ENCODE data around the gene CHPF2.

CHPF2 gene

DNA sequence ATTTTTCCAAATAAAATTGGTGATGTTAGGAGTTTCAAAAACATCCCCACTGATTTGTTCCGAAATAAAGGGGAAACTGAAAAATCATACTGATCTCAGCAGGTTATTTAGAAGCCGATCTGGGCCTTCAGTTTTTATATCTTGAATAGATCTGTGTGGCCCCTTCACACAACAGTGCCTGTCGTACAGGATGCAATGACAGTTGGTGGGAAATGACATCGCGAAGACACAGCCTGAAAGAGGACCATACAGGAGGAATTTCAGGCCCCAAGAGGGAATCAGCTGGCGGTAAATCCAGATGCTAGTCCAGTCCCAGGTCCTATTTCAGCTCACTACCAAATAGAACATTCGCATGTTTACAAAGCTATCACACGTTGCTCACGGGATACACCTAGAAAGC lies 25.0 kb upstream of the CHPF2 start:
- H3K9me3 ChIP-seq (ENCODE audit: control insufficient read depth, insufficient read depth, low read depth, low read length) = no peaks in the 10 kb centered on the region
- H3K4me3 ChIP-seq (ENCODE audit: low read depth, low read length) = no peak overlapping the region
- ChIA-PET POLR2A (interaction anchor here (3.6 kb wide), 1 partner anchor 20 kb away, joined by 15 read pairs; the partner anchor contains the start of gene ABCF2), CTCF (interaction anchor here (0.6 to 1.4 kb wide), 3 partner anchors 30 to 39 kb away, joined by 3 to 11 read pairs (median 6); partner anchors contain the start of gene GBX1)
- H3K36me3 ChIP-seq (ENCODE audit: control insufficient read depth in 2 of 2, insufficient read depth in 1 of 2, low read length in 2 of 2) = peaks cover 0 to 10% of the 10 kb centered on the region in 2 experiments; a peak in 1 of 3 replicates
- no peaks in the 10 kb centered on the region for H3K4me1 ChIP-seq (ENCODE audit: control insufficient read depth, insufficient read depth, low read length)
- TF ChIP-seq ZNF280D (tag by site-specific recombination; IDR thresholded peaks at IDR 0.05) (no peak), ZNF138 (tag by site-specific recombination; IDR thresholded peaks at IDR 0.05; ENCODE audit: borderline replicate concordance) (no peak), ZNF221 (tag by site-specific recombination; IDR thresholded peaks at IDR 0.05; ENCODE audit: borderline replicate concordance) (no peak), ZXDB (tag by site-specific recombination; IDR thresholded peaks at IDR 0.05) (no peak), ZNF223 (tag by site-specific recombination; IDR thresholded peaks at IDR 0.05) (no peak), ZNF341 (tag by site-specific recombination; IDR thresholded peaks at IDR 0.05; ENCODE audit: low read depth) (no peak), ZNF660 (tag by site-specific recombination; IDR thresholded peaks at IDR 0.05) (no peak)
- TF ChIP-seq, protein P1, sequence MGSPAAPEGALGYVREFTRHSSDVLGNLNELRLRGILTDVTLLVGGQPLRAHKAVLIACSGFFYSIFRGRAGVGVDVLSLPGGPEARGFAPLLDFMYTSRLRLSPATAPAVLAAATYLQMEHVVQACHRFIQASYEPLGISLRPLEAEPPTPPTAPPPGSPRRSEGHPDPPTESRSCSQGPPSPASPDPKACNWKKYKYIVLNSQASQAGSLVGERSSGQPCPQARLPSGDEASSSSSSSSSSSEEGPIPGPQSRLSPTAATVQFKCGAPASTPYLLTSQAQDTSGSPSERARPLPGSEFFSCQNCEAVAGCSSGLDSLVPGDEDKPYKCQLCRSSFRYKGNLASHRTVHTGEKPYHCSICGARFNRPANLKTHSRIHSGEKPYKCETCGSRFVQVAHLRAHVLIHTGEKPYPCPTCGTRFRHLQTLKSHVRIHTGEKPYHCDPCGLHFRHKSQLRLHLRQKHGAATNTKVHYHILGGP (tag by site-specific recombination; IDR thresholded peaks at IDR 0.05) = peak; percentile 39; the same call in 1 of the 2 replicates
- TF ChIP-seq, protein P2, sequence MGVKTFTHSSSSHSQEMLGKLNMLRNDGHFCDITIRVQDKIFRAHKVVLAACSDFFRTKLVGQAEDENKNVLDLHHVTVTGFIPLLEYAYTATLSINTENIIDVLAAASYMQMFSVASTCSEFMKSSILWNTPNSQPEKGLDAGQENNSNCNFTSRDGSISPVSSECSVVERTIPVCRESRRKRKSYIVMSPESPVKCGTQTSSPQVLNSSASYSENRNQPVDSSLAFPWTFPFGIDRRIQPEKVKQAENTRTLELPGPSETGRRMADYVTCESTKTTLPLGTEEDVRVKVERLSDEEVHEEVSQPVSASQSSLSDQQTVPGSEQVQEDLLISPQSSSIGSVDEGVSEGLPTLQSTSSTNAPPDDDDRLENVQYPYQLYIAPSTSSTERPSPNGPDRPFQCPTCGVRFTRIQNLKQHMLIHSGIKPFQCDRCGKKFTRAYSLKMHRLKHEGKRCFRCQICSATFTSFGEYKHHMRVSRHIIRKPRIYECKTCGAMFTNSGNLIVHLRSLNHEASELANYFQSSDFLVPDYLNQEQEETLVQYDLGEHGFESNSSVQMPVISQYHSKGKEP (tag by site-specific recombination; IDR thresholded peaks at IDR 0.05) = 0 out of 2 replicates have a peak, but pooled peaks have one; percentile 1
- TF ChIP-seq, protein P3, sequence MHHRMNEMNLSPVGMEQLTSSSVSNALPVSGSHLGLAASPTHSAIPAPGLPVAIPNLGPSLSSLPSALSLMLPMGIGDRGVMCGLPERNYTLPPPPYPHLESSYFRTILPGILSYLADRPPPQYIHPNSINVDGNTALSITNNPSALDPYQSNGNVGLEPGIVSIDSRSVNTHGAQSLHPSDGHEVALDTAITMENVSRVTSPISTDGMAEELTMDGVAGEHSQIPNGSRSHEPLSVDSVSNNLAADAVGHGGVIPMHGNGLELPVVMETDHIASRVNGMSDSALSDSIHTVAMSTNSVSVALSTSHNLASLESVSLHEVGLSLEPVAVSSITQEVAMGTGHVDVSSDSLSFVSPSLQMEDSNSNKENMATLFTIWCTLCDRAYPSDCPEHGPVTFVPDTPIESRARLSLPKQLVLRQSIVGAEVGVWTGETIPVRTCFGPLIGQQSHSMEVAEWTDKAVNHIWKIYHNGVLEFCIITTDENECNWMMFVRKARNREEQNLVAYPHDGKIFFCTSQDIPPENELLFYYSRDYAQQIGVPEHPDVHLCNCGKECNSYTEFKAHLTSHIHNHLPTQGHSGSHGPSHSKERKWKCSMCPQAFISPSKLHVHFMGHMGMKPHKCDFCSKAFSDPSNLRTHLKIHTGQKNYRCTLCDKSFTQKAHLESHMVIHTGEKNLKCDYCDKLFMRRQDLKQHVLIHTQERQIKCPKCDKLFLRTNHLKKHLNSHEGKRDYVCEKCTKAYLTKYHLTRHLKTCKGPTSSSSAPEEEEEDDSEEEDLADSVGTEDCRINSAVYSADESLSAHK (tag by site-specific recombination; IDR thresholded peaks at IDR 0.05) = 0 out of 2 replicates have a peak, but pooled peaks have one; percentile 5
- H3K27ac ChIP-seq (ENCODE audit: extremely low read depth, low read depth, low read length) = no peak overlapping the region

DNA sequence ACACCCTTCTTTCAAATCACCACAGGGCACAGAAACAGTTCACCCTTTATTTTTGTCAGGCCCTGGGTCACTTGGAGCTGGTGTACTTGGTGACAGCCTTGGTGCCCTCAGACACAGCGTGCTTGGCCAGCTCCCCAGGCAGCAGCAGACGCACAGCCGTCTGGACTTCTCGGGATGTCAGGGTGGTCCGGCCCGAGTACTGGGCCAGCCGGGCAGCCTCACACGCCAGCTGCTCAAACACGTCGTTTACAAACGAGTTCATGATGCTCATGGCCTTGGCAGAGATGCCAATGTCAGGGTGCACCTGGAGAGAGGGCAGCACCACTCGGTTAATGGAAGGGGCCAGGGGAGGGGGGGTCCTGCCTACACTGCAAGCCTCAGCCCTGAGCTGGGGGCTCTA lies 24.5 kb upstream of the CHPF2 start:
- Histone ChIP-seq H3K9me3 (ENCODE audit: control insufficient read depth, insufficient read depth, low read depth, low read length) (no peaks in the 10 kb centered on the region), H3K36me3 (ENCODE audit: control insufficient read depth in 2 of 2, insufficient read depth in 1 of 2, low read length in 2 of 2) (peaks cover 0 to 14% of the 10 kb centered on the region in 2 experiments; a peak in 1 of 3 replicates), H3K4me3 (ENCODE audit: low read depth, low read length) (no peak overlapping the region), H3K4me1 (ENCODE audit: control insufficient read depth, insufficient read depth, low read length) (no peaks in the 10 kb centered on the region), H3K27ac (ENCODE audit: extremely low read depth, low read depth, low read length) (no peak overlapping the region)
- TF ChIP-seq ZNF121 (tag by site-specific recombination; IDR thresholded peaks at IDR 0.05) (no peak), ZNF747 (tag by site-specific recombination; IDR thresholded peaks at IDR 0.05) (no peak), ZNF366 (tag by site-specific recombination; conservative IDR thresholded peaks at IDR 0.05) (no peak), ZNF707 (tag by site-specific recombination; IDR thresholded peaks at IDR 0.05) (no peak), SETDB1 (IDR thresholded peaks at IDR 0.05; ENCODE audit: insufficient read length, low read length) (no peak), ZNF777 (tag by site-specific recombination; IDR thresholded peaks at IDR 0.05; ENCODE audit: borderline replicate concordance) (no peak), ZNF433 (tag by site-specific recombination; IDR thresholded peaks at IDR 0.05; ENCODE audit: low read depth) (no peak), PRDM10 (tag by site-specific recombination; IDR thresholded peaks at IDR 0.05) (no peak), ZNF175 (tag by site-specific recombination; IDR thresholded peaks at IDR 0.05) (no peak), PRDM6 (tag by site-specific recombination; IDR thresholded peaks at IDR 0.05) (no peak)
- ChIA-PET CTCF (interaction anchor here (0.6 to 1.4 kb wide), 4 partner anchors 29 to 40 kb away, joined by 3 to 11 read pairs (median 4); partner anchors contain the start of gene GBX1), POLR2A (interaction anchor here (3.6 kb wide), 1 partner anchor 19 kb away, joined by 15 read pairs; the partner anchor contains the start of gene ABCF2)
